Neural progenitor cell (in vitro differentiated cells): ENCODE data around the gene CABP2.

Experiments
- CTCF ChIP-seq: fragments of 200-600 bp; sonication (generic); IDR thresholded peaks from 2 replicates; pipeline ENCODE4 v1.5.1; 2017; ENCODE audit warnings: antibody characterized with exemption, mild to moderate bottlenecking
- EZH2 ChIP-seq: fragments of 200-600 bp; sonication (generic); IDR thresholded peaks from 2 replicates; pipeline ENCODE4 v1.6.1; 2017; ENCODE audit warnings: antibody characterized with exemption, mild to moderate bottlenecking, moderate library complexity
- EZH2phosphoT487 ChIP-seq: fragments of 200-600 bp; sonication (generic); IDR thresholded peaks from 2 replicates; pipeline ENCODE4 v1.6.1; 2017; ENCODE audit warnings: antibody characterized with exemption

DNA sequence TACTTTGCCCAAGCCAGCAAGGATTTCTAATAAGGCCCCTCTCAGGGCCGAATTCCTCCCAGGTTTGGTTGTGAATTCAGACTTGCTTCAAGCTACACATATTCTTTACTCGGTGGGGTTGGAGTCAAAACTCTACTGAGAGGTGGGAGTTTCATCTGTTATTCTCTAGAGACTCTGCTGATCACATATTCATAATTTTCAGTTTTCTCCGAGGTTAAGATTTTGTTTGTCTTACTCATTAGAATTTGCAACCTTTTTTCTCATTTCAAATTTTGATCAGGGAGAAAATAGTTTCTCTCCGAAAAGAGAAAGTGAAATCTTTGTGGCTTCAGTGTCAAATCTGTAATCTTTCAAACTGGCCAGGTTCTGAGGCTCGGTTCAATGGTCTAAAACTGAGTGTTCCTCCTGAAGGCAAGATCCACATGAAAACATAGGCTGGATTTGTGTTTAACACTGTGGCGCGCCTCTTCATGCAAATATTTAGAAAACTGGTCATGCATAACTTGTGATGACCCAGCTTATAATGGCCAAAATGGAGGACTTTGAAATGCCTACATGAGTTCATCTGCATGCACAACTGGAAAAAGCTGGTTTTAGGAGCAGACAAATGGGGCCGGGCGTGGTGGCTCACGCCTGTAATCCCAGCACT, 38.8 kb upstream of the CABP2 start:
- no peak for TF ChIP-seq CTCF
- TF ChIP-seq EZH2: no peak
- TF ChIP-seq EZH2phosphoT487: no peak
